ENCODE measurements around the gene LCE2D. TPM values are rescaled to one million over a fixed set of nuclear protein-coding genes. Genes with fewer than 3 reads are reported as not detected.
"Not testable (repeated sequence)": the region's sequence is repeated elsewhere in the genome, so short reads cannot be mapped to it uniquely, and the experiment has no call there.

The LCE2D gene
- total RNA-seq, 1 donor from 2014 or later: not detected

DNA sequence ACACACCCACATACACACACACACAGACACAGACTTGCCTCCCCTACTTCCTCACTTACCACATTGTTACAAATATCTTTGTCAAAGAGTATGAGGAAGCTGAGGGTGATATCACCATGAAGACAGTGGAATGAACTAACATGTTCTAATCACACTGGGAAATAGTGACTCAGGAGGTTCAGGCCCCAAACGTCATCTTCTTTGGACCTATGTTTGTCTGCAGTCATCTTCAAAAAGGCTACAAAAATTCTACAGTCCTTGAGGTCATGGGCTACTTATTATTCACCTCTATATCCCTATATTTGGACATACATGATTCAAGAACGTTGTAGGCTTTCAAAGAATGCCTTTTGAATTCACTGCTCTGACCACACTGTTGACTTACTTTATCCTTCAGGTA lies 9.8 kb downstream of the LCE2D start:
- Histone ChIP-seq H3K4me1 (no peaks in the 10 kb centered on the region), H3K9me3 (replicated peaks) (no peaks in the 10 kb centered on the region), H3K27me3 (ENCODE audit: low read depth) (no peaks in the 10 kb centered on the region), H3K27ac (replicated peaks) (no peak overlapping the region), H3K36me3 (no peaks in the 10 kb centered on the region), H3K4me3 (no peak overlapping the region)
- intact Hi-C loops (cut with micrococcal nuclease): no loop called here
- no peak for DNase-seq
- TF ChIP-seq, protein P1, sequence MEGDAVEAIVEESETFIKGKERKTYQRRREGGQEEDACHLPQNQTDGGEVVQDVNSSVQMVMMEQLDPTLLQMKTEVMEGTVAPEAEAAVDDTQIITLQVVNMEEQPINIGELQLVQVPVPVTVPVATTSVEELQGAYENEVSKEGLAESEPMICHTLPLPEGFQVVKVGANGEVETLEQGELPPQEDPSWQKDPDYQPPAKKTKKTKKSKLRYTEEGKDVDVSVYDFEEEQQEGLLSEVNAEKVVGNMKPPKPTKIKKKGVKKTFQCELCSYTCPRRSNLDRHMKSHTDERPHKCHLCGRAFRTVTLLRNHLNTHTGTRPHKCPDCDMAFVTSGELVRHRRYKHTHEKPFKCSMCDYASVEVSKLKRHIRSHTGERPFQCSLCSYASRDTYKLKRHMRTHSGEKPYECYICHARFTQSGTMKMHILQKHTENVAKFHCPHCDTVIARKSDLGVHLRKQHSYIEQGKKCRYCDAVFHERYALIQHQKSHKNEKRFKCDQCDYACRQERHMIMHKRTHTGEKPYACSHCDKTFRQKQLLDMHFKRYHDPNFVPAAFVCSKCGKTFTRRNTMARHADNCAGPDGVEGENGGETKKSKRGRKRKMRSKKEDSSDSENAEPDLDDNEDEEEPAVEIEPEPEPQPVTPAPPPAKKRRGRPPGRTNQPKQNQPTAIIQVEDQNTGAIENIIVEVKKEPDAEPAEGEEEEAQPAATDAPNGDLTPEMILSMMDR (IDR thresholded peaks at IDR 0.05; ENCODE audit: borderline replicate concordance): no peak

DNA sequence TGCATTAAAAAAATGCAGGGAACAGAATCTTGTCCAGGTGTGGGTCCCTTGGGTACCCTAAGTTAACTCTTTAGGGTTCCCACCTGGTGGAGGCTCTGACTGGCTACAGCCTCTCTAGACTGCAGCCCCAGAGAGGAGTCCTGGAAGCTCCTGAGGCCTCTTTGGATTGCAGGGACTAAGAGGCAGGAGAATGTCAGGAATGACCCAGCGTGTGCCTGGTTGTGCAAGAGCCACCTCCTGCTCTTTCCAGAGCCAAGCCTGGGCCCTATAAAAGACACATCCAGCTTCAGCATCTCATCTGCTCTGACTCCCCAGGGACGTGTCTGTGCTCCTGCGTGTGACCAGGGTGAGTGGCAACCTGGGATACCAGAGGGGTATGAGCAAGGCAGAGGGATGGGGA lies 11.8 kb downstream of the LCE2D start, which contains the start of gene LCE2C:
LCE2C (plus strand) TSS at position 297 of the 400 bp plus-strand sequence. CDS start 737 bp downstream, outside the sequence.
- peaks cover 15% of the 10 kb centered on the region for H3K27me3 ChIP-seq (ENCODE audit: low read depth)
- H3K27ac ChIP-seq (replicated peaks); H3K9me3 ChIP-seq (replicated peaks); H3K4me1 ChIP-seq; H3K36me3 ChIP-seq; H3K4me3 ChIP-seq; intact Hi-C loops (cut with micrococcal nuclease); DNase-seq: not testable (repeated sequence)

DNA sequence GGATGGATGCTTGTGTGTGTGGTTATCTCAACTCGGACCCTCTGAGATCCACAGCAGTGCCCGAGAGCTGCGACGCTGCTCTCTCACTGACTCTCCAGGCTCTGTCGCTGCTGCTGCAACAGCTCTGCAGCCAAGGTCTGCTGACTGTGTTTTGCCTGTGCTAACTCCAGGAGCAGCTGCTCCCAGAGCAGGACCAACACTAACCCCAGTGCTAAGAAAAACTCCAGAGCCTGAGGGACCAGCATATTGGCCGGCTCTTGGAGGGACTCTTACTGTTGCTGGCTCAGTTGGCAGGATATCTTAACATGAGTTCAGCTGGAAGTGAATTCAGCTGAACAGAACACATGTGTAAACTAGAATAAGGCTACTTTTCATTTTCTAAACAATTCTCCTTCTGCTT lies 16.3 kb downstream of the LCE2D start:
- H3K4me3 ChIP-seq: no peak overlapping the region
- intact Hi-C loops (cut with micrococcal nuclease): no loop called here
- DNase-seq: no peak
- H3K27me3 ChIP-seq (ENCODE audit: low read depth): peaks cover 15% of the 10 kb centered on the region
- no peak overlapping the region for H3K27ac ChIP-seq (replicated peaks)
- H3K4me1 ChIP-seq: no peaks in the 10 kb centered on the region
- no peaks in the 10 kb centered on the region for H3K9me3 ChIP-seq (replicated peaks)
- no peaks in the 10 kb centered on the region for H3K36me3 ChIP-seq
- TF ChIP-seq, protein P1 (IDR thresholded peaks at IDR 0.05; ENCODE audit: borderline replicate concordance): no peak

DNA sequence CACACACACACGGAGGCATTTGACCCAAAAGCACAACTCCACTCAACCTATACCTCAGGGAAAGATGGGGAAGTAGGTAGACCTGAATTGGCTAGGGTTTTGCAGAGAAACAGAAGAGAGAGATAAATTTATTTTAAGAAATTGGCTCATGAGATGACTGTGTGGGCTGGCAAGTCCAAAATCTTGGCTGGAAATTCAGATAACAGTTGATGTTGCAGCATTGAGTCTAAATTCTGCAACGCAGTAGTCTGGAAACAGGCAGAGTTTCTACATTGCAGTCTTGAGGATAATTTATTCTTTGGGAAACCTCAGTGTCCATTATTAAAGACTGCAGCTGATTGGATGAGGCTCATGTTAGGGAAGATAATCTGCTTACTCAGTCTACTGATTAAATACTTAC lies 18.4 kb downstream of the LCE2D start:
- Histone ChIP-seq H3K27me3 (ENCODE audit: low read depth) (peaks cover 15% of the 10 kb centered on the region), H3K36me3 (no peaks in the 10 kb centered on the region), H3K27ac (replicated peaks) (no peak overlapping the region), H3K4me3 (no peak overlapping the region), H3K4me1 (no peaks in the 10 kb centered on the region), H3K9me3 (replicated peaks) (no peaks in the 10 kb centered on the region)
- no peak for DNase-seq
- intact Hi-C loops (cut with micrococcal nuclease): no loop called here
- TF ChIP-seq, protein P1 (IDR thresholded peaks at IDR 0.05; ENCODE audit: borderline replicate concordance): no peak

DNA sequence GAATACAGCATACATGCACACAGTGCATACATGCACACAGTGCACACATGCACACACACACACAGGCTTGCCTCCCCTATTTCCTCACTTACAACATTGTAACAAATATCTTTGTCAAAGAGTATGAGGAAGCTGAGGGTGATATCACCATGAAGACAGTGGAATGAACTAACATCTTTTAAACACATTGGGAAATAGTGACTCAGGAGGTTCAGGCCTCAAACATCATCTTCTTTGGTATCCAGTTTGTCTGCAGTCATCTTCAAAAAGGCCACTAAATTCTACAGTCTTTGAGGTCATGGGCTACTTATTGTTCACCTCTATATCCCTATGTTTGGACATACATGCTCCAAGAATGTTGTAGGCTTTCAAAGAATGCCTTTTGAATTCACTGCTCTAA lies 20.7 kb downstream of the LCE2D start:
- intact Hi-C loops (cut with micrococcal nuclease): no loop called here

DNA sequence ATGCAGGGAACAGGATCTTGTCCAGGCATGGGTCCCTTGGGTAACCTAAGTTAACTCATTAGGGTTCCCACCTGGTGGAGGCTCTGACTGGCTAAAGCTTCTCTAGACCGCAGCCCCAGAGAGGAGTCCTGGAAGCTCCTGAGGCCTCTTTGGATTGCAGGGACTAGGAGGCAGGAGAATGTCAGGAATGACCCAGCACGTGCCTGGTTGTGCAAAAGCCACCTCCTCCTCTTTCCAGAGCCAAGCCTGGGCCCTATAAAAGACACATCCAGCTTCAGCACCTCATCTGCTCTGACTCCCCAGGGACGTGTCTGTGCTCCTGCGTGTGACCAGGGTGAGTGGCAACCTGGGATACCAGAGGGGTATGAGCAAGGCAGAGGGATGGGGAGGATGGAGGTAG lies 22.6 kb downstream of the LCE2D start, which contains the start of gene LCE2B:
LCE2B (plus strand) TSS at position 301 of the 400 bp plus-strand sequence. CDS start 721 bp downstream, outside the sequence.
- DNase-seq; H3K4me3 ChIP-seq; intact Hi-C loops (cut with micrococcal nuclease): not testable (repeated sequence)

More for the DNA sequence above, 20.7 kb downstream of the LCE2D start:
- TF ChIP-seq, protein P1 (IDR thresholded peaks at IDR 0.05; ENCODE audit: borderline replicate concordance): no peak
- H3K36me3 ChIP-seq: no peaks in the 10 kb centered on the region
- H3K27ac ChIP-seq (replicated peaks): no peak overlapping the region
- no peak for DNase-seq
- peaks cover 12% of the 10 kb centered on the region for H3K27me3 ChIP-seq (ENCODE audit: low read depth)
- H3K4me3 ChIP-seq: no peak overlapping the region
- no peaks in the 10 kb centered on the region for H3K9me3 ChIP-seq (replicated peaks)
- H3K4me1 ChIP-seq: no peaks in the 10 kb centered on the region

More for the DNA sequence above, 22.6 kb downstream of the LCE2D start, which contains the start of gene LCE2B:
- H3K36me3 ChIP-seq; H3K27ac ChIP-seq (replicated peaks); H3K27me3 ChIP-seq (ENCODE audit: low read depth); H3K4me1 ChIP-seq; H3K9me3 ChIP-seq (replicated peaks): not testable (repeated sequence)

All from left ventricle myocardium inferior (tissue), 1 donor.